Calu3 (cell line): ENCODE data around the gene CRYBB2. TPM values are rescaled to one million over a fixed set of nuclear protein-coding genes. Genes with fewer than 3 reads are reported as not detected.
"Not testable (repeated sequence)": the region's sequence is repeated elsewhere in the genome, so short reads cannot be mapped to it uniquely, and the experiment has no call there.

ENCODE experiments used
- BruUV-seq: library from RNA; stranded (reverse); fragments of 400-500 nt; replicated peaks from 2 replicates; lab custom pipeline; 2021; lab: Mats Ljungman, UMichigan
- CTCF ChIA-PET: fragments of 300-600 bp; sonication (Branson Sonifier 250); formaldehyde crosslinking; loops from one replicate; lab custom pipeline; 2022; ENCODE audit warnings: antibody characterized with exemption; lab: Charles Lee
- DNase-seq: peaks from one replicate; pipeline ENCODE4 v3.0.0; 2022
- H3K27ac Mint-ChIP-seq: one replicate; pipeline ENCODE4 v1.8.0; 2022; ENCODE audit warnings: mixed read lengths; ENCODE audit not compliant: unreplicated experiment
- H3K27me3 Mint-ChIP-seq: one replicate; pipeline ENCODE4 v1.8.0; 2022; ENCODE audit warnings: mixed read lengths; ENCODE audit not compliant: unreplicated experiment
- H3K36me3 Mint-ChIP-seq: one replicate; pipeline ENCODE4 v1.8.0; 2022; ENCODE audit warnings: mild to moderate bottlenecking, moderate library complexity, mixed read lengths; ENCODE audit not compliant: insufficient read depth, unreplicated experiment
- H3K4me1 Mint-ChIP-seq: one replicate; pipeline ENCODE4 v1.8.0; 2022; ENCODE audit warnings: mild to moderate bottlenecking, low read depth, mixed read lengths; ENCODE audit not compliant: unreplicated experiment
- H3K4me3 Mint-ChIP-seq: one replicate; pipeline ENCODE4 v1.8.0; 2022; ENCODE audit warnings: mild to moderate bottlenecking, low read depth, moderate library complexity, mixed read lengths; ENCODE audit not compliant: unreplicated experiment
- H3K9me3 Mint-ChIP-seq: one replicate; pipeline ENCODE4 v1.8.0; 2022; ENCODE audit warnings: low read depth, mixed read lengths; ENCODE audit not compliant: unreplicated experiment
- CTCF ChIP-seq: fragments of 200-600 bp; IDR thresholded peaks from one replicate; pipeline ENCODE4 v1.8.0; 2022; ENCODE audit warnings: antibody characterized with exemption; ENCODE audit not compliant: unreplicated experiment
- intact Hi-C: fragments of 100-400 bp; cut with micrococcal nuclease; formaldehyde crosslinking; loops from one replicate; pipeline ENCODE4 v1.10.0; 2022; ENCODE audit not compliant: unreplicated experiment
- total RNA-seq: library from RNA; stranded (reverse); gene quantifications from 2 replicates; pipeline ENCODE4 v1.2.3, GENCODE V29; 2022

Gene CRYBB2
- total RNA-seq, 1 experiment from 2014 or later, result 0.42 TPM

GRCh38 chr22:25177895-25178294 is 41.5 kb upstream of the CRYBB2 start:
- intact Hi-C loops, result no loop called here
- Mint-ChIP-seq H3K27me3 (no peaks in the 10 kb centered on the region), H3K36me3 (peaks cover 22% of the 10 kb centered on the region), H3K27ac (no peak overlapping the region), H3K4me1 (no peaks in the 10 kb centered on the region), H3K9me3 (no peaks in the 10 kb centered on the region), H3K4me3 (no peak overlapping the region)
- no peak for TF ChIP-seq CTCF
- DNase-seq, result no peak
- CTCF ChIA-PET, result no interaction called here
- BruUV-seq, result no TSS peak

DNA sequence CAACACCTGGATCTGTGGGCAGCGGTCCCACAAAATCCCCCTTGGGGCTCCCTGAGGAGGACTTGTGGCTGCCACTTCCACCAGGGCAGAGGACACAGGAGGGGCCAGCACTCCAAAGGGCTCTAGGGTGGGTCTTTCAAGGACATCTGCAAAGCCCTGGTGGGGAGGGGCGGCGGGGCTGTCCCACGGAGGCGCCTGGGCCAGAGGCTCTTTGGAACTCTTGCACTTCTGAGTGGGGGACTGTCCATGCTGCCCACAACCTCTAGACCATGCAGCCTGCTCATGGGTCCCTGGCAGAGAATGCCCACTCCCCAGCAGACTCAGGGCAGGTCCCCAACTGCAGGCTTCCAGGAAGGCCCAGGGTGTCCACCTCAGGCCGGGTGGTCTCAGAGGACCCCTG is 41.1 kb upstream of the CRYBB2 start:
- H3K9me3 Mint-ChIP-seq, H3K27me3 Mint-ChIP-seq, BruUV-seq, H3K4me1 Mint-ChIP-seq, H3K27ac Mint-ChIP-seq, intact Hi-C loops, DNase-seq, CTCF ChIA-PET, H3K4me3 Mint-ChIP-seq: not testable (repeated sequence)
- peaks cover 27% of the 10 kb centered on the region for H3K36me3 Mint-ChIP-seq

- H3K4me3 Mint-ChIP-seq, intact Hi-C loops, CTCF ChIA-PET, H3K9me3 Mint-ChIP-seq, BruUV-seq, H3K27ac Mint-ChIP-seq, DNase-seq, H3K4me1 Mint-ChIP-seq, H3K27me3 Mint-ChIP-seq: not testable (repeated sequence)
- peaks cover 30% of the 10 kb centered on the region for H3K36me3 Mint-ChIP-seq
Observed at GRCh38 chr22:25178869-25179631, 40.4 kb upstream of the CRYBB2 start.

- Mint-ChIP-seq H3K4me3 (no peak overlapping the region), H3K36me3 (peaks cover 38% of the 10 kb centered on the region), H3K4me1 (no peaks in the 10 kb centered on the region), H3K9me3 (no peaks in the 10 kb centered on the region), H3K27me3 (no peaks in the 10 kb centered on the region), H3K27ac (no peak overlapping the region)
- BruUV-seq, result no TSS peak
- no peak for DNase-seq
- intact Hi-C loops, result no loop called here
- TF ChIP-seq CTCF, result no peak
- CTCF ChIA-PET, result no interaction called here
Observed at GRCh38 chr22:25182131-25183110, 37.0 kb upstream of the CRYBB2 start.

DNA sequence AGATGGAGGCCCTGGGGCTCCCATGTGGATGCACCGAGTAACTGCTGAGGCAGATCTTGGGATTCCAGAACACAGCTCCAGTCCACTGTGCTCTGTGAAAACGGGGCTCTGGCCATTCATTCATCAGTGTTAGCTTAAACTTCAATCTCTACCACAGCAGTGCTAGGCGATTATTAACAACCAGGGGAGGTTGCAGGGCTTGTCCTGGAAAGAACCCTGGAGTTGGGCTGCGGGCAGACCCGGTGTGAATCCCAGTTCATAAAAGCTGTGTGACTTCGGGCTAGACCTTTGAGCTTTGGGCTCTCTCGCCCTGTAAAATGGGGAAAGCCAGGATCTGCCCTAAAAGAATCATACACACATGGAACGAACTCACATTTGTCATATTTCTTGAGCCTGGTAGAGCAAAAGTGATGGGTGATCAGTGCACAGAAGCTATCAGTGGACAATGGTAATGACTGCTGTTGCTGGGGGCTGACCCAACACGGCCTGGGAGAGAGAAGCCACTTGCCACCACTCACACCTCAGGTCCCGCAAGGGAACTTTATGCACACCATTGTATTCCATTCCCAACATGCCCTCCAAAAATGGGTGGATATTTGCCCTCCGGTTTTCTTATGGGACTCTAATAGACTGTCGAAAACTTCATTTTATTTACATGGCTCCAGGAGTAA is 35.4 kb upstream of the CRYBB2 start:
- H3K36me3 Mint-ChIP-seq, result peaks cover 43% of the 10 kb centered on the region
- CTCF ChIA-PET, result interaction anchor here (0.6 kb wide), 2 partner anchors 21 to 200 kb away, joined by 5 to 6 read pairs; no protein-coding TSS in a partner anchor

More for the DNA sequence above, 35.4 kb upstream of the CRYBB2 start:
- BruUV-seq, result no TSS peak
- Mint-ChIP-seq H3K4me1 (no peaks in the 10 kb centered on the region), H3K27me3 (no peaks in the 10 kb centered on the region), H3K9me3 (no peaks in the 10 kb centered on the region), H3K27ac (no peak overlapping the region), H3K4me3 (no peak overlapping the region)
- TF ChIP-seq CTCF, result no peak
- DNase-seq, result no peak
- intact Hi-C loops, result no loop called here
